ENCODE data around the gene TAF11L7. TPM values are rescaled to one million over a fixed set of nuclear protein-coding genes. Genes with fewer than 3 reads are reported as not detected.

The TAF11L7 gene
- total and polyA plus RNA-seq, 3 donors from 2014 or later: not detected

Small RNAs within 50 kb of the gene (small RNA-seq; reads per million reads assigned to genes)
- gene AC233724.3 (0 reads per million in 2 donors), gene AC233724.6 (0 reads per million in 2 donors), gene AC233724.7 (0 reads per million in 2 donors)

Other genes with a start within 250 kb of the TAF11L7 start
- gene TAF11L2, start 87.5 kb downstream of the TAF11L7 start, total RNA-seq: not detected
- not detected for gene TAF11L2, start 87.5 kb downstream of the TAF11L7 start, polyA plus RNA-seq (ENCODE audit: insufficient read depth, low read depth, low replicate concordance)
- gene TAF11L3, start 67.4 kb downstream of the TAF11L7 start, total RNA-seq: not detected
- not detected for gene TAF11L3, start 67.4 kb downstream of the TAF11L7 start, polyA plus RNA-seq (ENCODE audit: insufficient read depth, low read depth, low replicate concordance)
- not detected for gene TAF11L4, start 64.0 kb downstream of the TAF11L7 start, total RNA-seq
- gene TAF11L4, start 64.0 kb downstream of the TAF11L7 start, polyA plus RNA-seq (ENCODE audit: insufficient read depth, low read depth, low replicate concordance): not detected
- gene TAF11L5, start 60.5 kb downstream of the TAF11L7 start, total RNA-seq: not detected
- not detected for gene TAF11L5, start 60.5 kb downstream of the TAF11L7 start, polyA plus RNA-seq (ENCODE audit: insufficient read depth, low read depth, low replicate concordance)
- gene TAF11L6, start 57.1 kb downstream of the TAF11L7 start, total RNA-seq: not detected
- gene TAF11L6, start 57.1 kb downstream of the TAF11L7 start, polyA plus RNA-seq (ENCODE audit: insufficient read depth, low read depth, low replicate concordance): not detected
- gene TAF11L8, start 5.2 kb upstream of the TAF11L7 start, total RNA-seq: not detected
- not detected for gene TAF11L8, start 5.2 kb upstream of the TAF11L7 start, polyA plus RNA-seq (ENCODE audit: insufficient read depth, low read depth, low replicate concordance)
- not detected for gene TAF11L9, start 8.6 kb upstream of the TAF11L7 start, total RNA-seq
- gene TAF11L9, start 8.6 kb upstream of the TAF11L7 start, polyA plus RNA-seq (ENCODE audit: insufficient read depth, low read depth, low replicate concordance): not detected
- gene TAF11L10, start 12.1 kb upstream of the TAF11L7 start, total RNA-seq: not detected
- gene TAF11L10, start 12.1 kb upstream of the TAF11L7 start, polyA plus RNA-seq (ENCODE audit: insufficient read depth, low read depth, low replicate concordance): not detected
- gene TAF11L11, start 18.4 kb upstream of the TAF11L7 start, total RNA-seq: not detected
- not detected for gene TAF11L11, start 18.4 kb upstream of the TAF11L7 start, polyA plus RNA-seq (ENCODE audit: insufficient read depth, low read depth, low replicate concordance)
- gene TAF11L12, start 24.6 kb upstream of the TAF11L7 start, total RNA-seq: under 1 TPM in 1 of 2 donors, not detected in 1; 0.25 TPM
- gene TAF11L12, start 24.6 kb upstream of the TAF11L7 start, polyA plus RNA-seq (ENCODE audit: insufficient read depth, low read depth, low replicate concordance): not detected
- not detected for gene TAF11L13, start 46.3 kb upstream of the TAF11L7 start, total RNA-seq
- gene TAF11L13, start 46.3 kb upstream of the TAF11L7 start, polyA plus RNA-seq (ENCODE audit: insufficient read depth, low read depth, low replicate concordance): not detected
- not detected for gene TAF11L14, start 48.7 kb upstream of the TAF11L7 start, total RNA-seq
- not detected for gene TAF11L14, start 48.7 kb upstream of the TAF11L7 start, polyA plus RNA-seq (ENCODE audit: insufficient read depth, low read depth, low replicate concordance)

Measured in testis (tissue), 3 donors.